Measurements from ENCODE around the gene FLOT1.

FLOT1 gene

DNA sequence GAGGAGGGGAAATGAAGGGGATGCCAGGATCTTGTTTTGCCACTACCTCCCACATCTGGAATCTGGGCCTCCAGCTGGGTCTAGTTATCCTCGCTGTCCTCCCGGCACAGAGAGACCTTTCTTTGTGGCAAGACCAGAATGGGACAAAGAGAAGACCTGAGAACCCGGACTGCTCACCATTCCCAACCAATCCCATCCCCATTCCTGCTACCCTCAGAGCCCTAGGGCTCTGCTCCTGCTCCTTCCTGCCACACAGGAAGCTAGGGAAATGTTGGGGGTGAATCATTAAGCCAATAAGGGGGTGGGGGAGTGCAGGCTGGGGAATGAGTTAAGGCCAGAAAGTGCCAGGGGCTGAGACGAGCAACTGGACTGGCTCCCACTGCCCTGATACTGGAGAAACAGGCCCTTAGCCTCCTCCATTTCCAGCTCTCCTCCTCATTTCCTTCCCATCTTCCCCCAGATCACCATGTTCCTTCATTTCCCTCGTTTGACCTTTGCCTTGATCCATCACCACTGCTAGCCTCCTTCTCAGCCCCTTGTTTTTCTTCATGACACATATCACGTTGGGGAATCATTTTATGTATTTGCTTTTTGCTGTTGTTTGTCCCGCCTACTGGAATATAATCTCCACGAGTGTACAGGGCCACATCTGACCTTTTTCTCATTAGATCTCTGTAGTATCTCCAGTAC is 6.5 kb upstream of the FLOT1 start:
- intact Hi-C loops (cut with DNase I) = loop anchor here (10.0 kb wide), 1 partner anchor 336 kb away; no protein-coding TSS in a partner anchor
- DNase-seq = peak in 1 of 10 donors; percentile 24

DNA sequence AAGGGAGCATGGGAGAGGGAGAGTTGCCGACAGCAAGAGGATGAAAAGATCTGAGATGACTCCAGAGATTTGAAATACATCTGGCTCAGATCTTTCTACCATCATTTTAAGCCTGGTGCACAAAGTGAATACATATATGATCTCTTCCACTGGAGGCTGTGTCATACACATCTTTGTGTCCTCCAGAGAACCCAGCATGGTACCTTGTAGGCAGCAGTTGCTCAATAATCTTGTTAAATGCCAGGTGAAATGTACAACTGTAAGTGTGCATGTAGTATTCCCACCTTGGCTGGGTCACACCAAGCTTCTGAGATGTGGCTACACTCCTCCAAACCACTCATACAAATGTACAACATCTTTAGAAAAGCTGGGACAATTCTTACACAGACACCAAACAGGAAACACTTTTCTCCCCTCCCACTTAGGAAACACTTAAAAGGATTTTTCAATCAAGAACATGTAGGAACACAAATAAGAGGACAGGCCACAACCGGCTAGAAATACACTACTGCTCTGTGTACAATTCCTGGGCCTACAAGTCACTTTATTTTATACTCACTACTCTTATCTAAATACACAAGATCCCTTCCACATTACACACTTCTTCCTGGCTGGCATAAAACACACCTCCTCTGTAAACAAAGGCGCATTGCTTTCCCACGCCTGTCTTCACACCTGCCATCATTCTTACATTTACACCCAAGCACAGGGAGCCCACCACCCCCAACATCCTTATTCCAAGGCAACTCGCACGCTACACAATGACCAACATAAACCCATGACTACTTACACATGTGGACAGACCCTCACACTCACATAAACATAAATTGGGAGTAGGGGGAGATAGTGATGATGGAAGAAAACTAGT is 5.6 kb upstream of the FLOT1 start:
- intact Hi-C loops (cut with DNase I) = loop anchor here (10.0 kb wide), 1 partner anchor 337 kb away; no protein-coding TSS in a partner anchor
- peak in 1 of 10 donors; percentile 4 for DNase-seq

- intact Hi-C loops (cut with DNase I) = loop anchor here (10.0 kb wide), 1 partner anchor 338 kb away; no protein-coding TSS in a partner anchor
- no peak for DNase-seq
Observed at GRCh38 chr6:30747300-30747687, 4.8 kb upstream of the FLOT1 start.

DNA sequence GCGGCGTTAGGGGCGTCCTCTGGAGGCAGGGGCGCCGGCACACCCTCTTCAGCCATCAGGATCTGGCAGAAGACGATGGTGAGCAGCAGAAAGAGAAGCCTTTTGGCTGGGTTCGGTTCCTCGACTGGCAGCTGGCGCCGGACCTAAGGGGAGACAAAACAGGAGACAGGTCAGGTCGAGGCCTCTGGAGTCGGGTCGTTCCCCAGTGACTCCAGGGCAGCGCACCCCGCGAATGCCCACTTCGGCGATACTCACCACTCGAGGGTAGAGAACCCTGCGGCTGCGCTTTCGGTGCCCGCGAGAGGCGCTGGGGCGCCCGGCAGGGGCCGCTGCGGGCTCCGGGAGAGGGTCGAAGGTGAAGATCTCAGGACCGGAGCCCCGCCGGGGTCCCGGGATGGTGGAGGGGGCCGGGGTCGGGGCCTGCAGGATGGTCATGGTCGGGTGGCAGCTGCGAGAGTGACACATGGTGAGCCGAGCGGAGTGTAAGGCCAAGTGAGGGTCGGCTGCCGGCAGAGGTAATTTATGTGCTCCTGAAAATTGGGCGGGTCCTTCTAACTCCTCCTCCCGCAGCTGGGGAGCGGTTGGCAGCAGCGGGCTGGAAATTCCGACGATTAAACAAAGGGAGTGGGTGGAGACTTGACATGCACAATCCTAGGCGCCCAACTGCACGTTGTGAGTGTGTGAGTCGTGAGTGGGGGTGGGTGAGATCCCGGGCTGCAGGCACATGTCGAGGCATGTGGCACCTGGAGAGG is 1.7 kb upstream of the FLOT1 start, which contains the start of gene IER3:
Gene IER3 (minus strand): TSS at position 494 of the 752 bp plus-strand sequence. CDS start 29 bp downstream, at position 465.
- intact Hi-C loops (cut with DNase I) = loop anchor here (5.0 to 10.0 kb wide), 3 partner anchors 38 to 341 kb away; no protein-coding TSS in a partner anchor
- DNase-seq = peak in 7 of 10 donors; percentile 59 to 93 (median 60)

DNA sequence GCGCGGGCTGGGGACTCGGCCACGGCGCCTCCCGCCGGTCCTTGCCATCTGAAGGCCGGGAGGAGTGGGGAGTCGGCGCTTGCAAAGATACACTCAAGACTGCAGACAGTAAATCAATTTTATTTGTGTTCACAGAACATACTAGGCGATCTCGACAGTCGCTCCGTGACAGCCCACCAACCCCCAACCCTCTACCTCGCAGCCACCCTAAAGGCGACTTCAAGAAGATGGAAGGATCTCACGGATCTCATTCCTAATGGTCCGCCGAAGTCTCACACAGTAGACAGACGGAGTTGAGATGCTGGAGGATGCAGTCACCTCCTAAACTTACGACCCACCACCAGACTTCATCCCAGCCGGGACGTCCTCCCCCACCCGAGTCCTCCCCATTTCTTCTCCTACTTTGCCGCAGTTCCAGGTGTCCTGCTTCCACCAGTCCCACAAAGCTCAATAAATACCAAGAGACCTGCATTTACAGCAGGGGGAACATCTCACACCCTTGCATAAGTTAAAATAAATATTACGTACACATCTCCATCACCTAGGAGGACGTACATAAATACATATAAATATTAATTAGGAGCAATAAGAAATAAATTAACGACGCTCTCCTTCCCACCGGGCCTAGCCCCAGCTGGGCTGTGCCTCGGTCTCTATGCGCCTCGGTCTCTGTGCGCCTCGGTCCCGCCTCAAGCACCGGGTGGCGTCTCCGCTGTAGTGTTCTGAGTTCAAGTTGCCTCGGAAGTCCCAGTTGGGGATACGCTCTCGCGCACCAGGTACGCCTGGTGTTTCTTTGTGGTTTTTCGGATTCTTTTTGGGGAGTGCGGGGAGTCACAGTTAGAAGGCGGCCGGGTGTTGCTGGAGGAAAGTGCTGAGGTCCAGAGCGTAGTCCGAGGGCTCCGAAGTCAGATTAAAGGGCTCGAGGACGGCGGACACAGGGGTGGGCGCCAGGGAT is 889 bp upstream of the FLOT1 start:
- intact Hi-C loops (cut with DNase I) = loop anchor here (5.0 to 10.0 kb wide), 3 partner anchors 39 to 341 kb away; no protein-coding TSS in a partner anchor
- DNase-seq = peak in 1 of 10 donors; percentile 63

DNA sequence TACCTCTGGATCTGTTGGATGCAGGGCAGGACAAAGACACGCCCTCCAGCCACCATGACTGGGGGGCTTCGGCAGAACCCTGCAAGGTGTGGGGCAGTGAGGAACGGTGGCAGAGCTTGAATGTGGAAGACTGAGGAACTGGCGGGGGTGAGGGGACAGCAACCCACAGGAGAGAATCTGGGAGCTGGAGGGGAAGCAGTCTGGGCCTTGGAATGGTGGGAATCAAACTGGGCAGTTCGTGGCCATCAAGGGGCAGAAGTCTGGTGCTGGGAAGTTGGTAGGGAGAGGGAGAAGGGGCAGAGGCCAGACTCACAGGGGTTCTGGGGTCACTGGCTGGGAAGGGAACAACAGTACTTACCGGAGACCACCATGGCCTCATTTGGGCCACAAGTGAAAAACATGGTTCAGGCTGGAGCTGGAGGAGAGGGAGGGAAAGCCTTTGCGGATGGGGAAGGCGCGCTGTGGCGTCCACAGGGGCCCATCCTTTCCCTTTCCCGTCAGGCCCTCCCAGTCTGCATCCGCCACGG is 635 bp downstream of the FLOT1 start:
- DNase-seq = peak in 1 of 10 donors; percentile 55
- intact Hi-C loops (cut with DNase I) = loop anchor here (5.0 to 10.0 kb wide), 3 partner anchors 40 to 343 kb away; no protein-coding TSS in a partner anchor

DNA sequence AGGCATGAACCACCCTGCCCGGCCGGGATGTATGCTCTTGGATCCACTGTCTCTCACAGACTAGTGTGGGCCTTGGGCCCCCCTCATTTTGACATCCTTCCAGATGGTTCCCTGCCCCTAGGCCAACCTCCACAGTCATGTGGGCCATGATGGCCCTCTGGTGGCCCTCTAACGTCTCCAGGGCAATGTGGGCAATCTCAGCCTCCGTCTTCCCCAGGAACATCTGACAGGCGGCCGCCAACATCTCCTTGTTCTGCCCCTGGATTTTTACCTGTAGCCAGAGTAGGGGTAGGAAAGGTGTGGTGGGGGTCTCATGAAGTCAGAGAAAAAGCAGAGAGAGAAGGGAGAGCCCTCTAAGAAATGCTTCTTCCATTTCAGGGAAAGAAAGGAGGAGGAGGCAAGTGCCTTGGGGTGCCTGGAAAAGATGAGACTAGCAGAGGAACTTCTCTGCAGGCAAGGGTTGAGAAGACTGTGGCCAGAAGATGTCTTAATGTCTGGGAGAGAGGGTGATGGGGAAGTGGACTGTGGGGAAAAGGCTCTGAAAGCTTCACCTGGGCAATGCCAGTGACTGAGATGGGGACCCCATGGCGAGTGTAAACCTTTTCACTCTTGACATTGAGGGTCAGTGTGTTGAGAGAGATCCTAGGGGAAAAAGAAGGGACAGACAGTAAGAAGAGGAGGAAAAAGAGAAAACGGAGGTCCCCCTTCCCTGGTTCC is 1.3 kb downstream of the FLOT1 start:
- intact Hi-C loops (cut with DNase I) = loop anchor here (5.0 to 10.0 kb wide), 3 partner anchors 41 to 344 kb away; no protein-coding TSS in a partner anchor
- DNase-seq = peak in 1 of 10 donors; percentile 51

GRCh38 chr6:30740540-30740870 is 2.0 kb downstream of the FLOT1 start:
- no peak for DNase-seq
- intact Hi-C loops (cut with DNase I) = loop anchor here (5.0 to 10.0 kb wide), 3 partner anchors 42 to 344 kb away; no protein-coding TSS in a partner anchor

DNA sequence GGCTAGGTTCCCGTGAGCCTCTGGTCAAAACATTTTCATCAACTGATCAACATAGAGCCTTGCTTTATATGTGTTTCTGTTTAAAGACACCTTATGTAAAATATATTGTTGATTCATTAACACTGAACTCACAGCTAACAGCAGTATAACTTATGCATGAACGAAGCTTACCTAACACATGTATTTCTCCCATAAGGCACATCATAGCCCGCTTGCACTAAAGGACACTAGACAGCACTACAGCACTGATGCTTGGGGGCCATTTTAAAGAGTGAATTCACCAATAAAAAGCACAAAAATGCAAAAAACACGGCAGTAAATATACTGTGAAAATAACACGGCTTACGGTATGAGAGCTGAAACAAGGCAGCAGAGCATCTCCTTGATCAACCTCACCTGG is 4.0 kb downstream of the FLOT1 start:
- DNase-seq = peak in 1 of 10 donors; percentile 2
- intact Hi-C loops (cut with DNase I) = no loop called here

DNA sequence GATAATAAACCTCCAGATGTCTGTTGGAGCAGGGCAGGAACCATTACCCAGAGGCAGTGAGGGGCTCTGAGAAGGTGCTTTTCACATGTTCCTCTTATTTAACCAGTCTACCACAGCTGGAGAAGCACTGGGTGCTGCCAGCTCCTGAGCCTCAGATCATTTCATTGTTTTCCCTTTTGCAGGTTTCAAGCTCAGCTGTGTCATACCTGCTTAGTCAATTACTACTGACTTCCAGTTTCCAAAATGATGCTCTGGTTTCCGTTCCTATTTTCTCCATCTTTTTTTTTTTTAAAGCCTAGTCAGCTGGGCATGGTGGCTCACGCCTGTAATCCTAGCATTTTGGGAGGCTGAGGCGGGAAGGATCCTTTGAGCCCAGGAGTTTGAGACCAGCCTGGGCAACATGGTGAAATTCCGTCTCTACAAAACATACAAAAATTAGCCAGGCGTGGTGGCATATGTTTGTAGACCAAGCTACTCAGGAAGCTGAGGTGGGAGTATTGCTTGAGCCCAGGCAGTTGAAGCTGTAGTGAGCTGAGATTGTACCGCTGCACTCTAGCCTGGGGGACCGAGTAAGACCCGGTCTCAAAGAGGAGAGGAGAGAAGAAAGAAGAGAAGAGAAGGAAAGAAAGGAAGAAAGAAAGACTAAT is 6.7 kb downstream of the FLOT1 start:
- DNase-seq = no peak

GRCh38 chr6:30732237-30732943 is 10.1 kb downstream of the FLOT1 start:
- DNase-seq = peak in 3 of 10 donors; percentile 31 to 73 (median 68)
- intact Hi-C loops (cut with DNase I) = no loop called here

More for the DNA sequence above, 6.7 kb downstream of the FLOT1 start:
- intact Hi-C loops (cut with DNase I) = no loop called here

- intact Hi-C loops (cut with DNase I) = no loop called here
- peak in 9 of 10 donors; percentile 50 to 96 (median 72) for DNase-seq
Observed at GRCh38 chr6:30730601-30731435, 11.7 kb downstream of the FLOT1 start.

DNA sequence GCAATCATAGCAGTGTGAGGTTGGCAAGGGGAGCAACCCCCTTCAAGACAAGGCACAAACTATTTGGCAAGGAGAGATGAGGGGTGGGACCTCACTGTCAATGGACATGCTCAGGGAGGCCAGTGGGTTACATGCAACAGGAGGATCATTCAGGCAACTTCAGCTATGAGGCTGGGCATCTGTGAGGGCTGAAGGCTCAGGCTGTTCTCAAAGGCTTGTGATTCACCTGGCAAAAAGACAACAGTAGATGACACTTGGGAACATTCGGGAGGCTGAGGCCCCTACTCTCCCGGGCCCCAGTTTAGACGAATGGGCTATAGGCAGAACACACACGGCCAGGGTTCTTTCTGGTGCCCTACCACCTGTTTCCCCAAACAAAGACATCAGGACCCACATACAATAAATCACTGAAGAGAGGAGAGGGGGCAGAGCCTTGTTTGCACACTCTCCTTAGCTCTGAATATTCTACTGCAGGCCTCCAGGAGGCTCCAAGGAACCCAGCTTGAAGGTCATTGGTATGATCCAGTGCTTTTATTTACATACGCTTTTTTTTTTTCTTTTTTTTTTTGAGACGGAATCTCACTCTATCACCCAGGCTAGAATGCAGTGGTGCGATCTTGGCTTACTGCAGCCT is 14.4 kb downstream of the FLOT1 start:
- DNase-seq = peak in 1 of 10 donors; percentile 22
- intact Hi-C loops (cut with DNase I) = no loop called here

DNA sequence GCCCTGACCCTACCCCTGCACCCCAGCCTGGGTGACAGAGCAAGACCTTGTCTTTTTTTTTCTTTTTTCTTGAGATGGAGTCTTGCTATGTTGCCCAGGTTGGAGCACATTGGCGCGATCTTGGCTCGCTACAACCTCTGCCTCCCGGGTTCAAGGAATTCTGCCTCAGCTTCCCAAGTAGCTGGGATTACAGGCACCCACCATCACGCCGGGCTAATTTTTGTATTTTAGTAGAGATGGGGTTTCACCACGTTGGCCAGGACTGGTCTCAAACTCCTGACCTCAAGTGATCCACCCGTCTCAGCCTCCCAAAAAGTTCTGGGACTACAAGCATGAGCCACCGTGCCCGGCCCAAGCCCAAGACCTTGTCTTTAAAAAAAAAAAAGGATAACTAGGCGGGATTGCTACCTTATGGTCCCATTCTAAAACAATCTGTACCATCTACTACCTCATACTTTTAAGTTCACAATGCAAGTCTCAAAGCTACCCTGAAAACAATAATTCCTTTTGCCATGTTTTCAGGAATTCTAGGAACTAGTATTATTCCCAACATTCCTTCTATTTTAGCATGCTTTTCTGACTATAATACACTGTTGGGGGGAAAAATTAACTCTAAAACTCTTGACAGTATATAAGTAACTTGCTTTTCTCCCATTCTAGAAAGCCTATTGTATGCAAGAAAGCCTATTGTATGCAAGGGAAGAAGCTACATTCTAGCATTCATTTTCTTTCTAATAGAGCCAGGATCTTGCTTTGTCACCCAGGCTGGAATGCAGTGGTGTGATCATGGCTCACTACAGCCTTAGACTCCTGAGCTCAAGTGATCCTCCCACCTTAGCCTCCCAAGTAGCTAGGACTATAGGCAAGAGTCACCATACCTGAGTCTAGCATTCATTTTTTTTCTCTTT is 15.7 kb downstream of the FLOT1 start:
- DNase-seq = peak in 1 of 10 donors; percentile 45
- intact Hi-C loops (cut with DNase I) = no loop called here

Data from posterior cingulate gyrus (tissue), 11 donors.